ES-I3 (cell line): ENCODE measurements around the gene GDI1.
"Not testable (repeated sequence)": the region's sequence is repeated elsewhere in the genome, so short reads cannot be mapped to it uniquely, and the experiment has no call there.

Source experiments
- H3K36me3 ChIP-seq: 2 replicates; pipeline ENCODE4 v1.6.1; 2013; ENCODE audit warnings: mild to moderate bottlenecking, low read length, control low read depth, moderate library complexity; ENCODE audit not compliant: insufficient read depth
- H3K4me1 ChIP-seq: 2 replicates; pipeline ENCODE4 v1.6.1; 2013; ENCODE audit warnings: mild to moderate bottlenecking, control low read depth, low read length; ENCODE audit not compliant: insufficient read depth
- H3K9ac ChIP-seq: 2 replicates; pipeline ENCODE4 v1.6.1; 2013; ENCODE audit warnings: low read depth, mild to moderate bottlenecking, low read length, moderate library complexity
- H3K9me3 ChIP-seq: 2 replicates; pipeline ENCODE4 v1.6.1; 2013; ENCODE audit warnings: mild to moderate bottlenecking, low read length, moderate library complexity; ENCODE audit not compliant: control insufficient read depth, insufficient read depth

Gene GDI1

GRCh38 chrX:154436983-154437752 is at the start of gene GDI1:
Gene GDI1 (plus strand): TSS chrX:154437154. CDS start chrX:154437255, 101 bp downstream.
- Histone ChIP-seq H3K9me3 (no peaks in the 10 kb centered on the region), H3K4me1 (no peaks in the 10 kb centered on the region), H3K36me3 (peaks cover 9% of the 10 kb centered on the region; the same call in 1 of the 2 replicates), H3K9ac (peak within 1 kb of the TSS; percentile 65)

GRCh38 chrX:154388094-154388493 is 48.9 kb upstream of the GDI1 start:
- not testable (repeated sequence) for H3K9ac ChIP-seq, H3K36me3 ChIP-seq, H3K9me3 ChIP-seq, H3K4me1 ChIP-seq

- H3K4me1 ChIP-seq, H3K36me3 ChIP-seq, H3K9me3 ChIP-seq, H3K9ac ChIP-seq: not testable (repeated sequence)
These were observed 48.3 kb upstream of the GDI1 start for GRCh38 chrX:154388649-154389048.

GRCh38 chrX:154389812-154390747 is 46.9 kb upstream of the GDI1 start:
- not testable (repeated sequence) for H3K36me3 ChIP-seq, H3K4me1 ChIP-seq, H3K9ac ChIP-seq, H3K9me3 ChIP-seq

GRCh38 chrX:154396363-154396762 is 40.6 kb upstream of the GDI1 start:
- not testable (repeated sequence) for H3K9ac ChIP-seq

GRCh38 chrX:154396973-154397887 is 39.7 kb upstream of the GDI1 start:
- Histone ChIP-seq H3K36me3 (peaks cover 13% of the 10 kb centered on the region; the same call in 1 of the 2 replicates), H3K4me1 (no peaks in the 10 kb centered on the region; the same call in 1 of the 2 replicates), H3K9ac (peak overlapping the region; percentile 74), H3K9me3 (no peaks in the 10 kb centered on the region)

More at GRCh38 chrX:154396363-154396762, 40.6 kb upstream of the GDI1 start:
- H3K4me1 ChIP-seq, H3K9me3 ChIP-seq: not testable (repeated sequence)
- peaks cover 13% of the 10 kb centered on the region; the same call in 1 of the 2 replicates for H3K36me3 ChIP-seq

- Histone ChIP-seq H3K9me3 (no peaks in the 10 kb centered on the region), H3K9ac (peak within 1 kb of the TSS; percentile 93), H3K4me1 (no peaks in the 10 kb centered on the region; the same call in 1 of the 2 replicates), H3K36me3 (peaks cover 13% of the 10 kb centered on the region; the same call in 1 of the 2 replicates)
These were observed 38.9 kb upstream of the GDI1 start, which contains the start of gene RPL10 for GRCh38 chrX:154397888-154398667. Gene RPL10 (plus strand): TSS chrX:154398377. CDS start chrX:154398520, 143 bp downstream.

- Histone ChIP-seq H3K36me3 (peaks cover 13% of the 10 kb centered on the region; the same call in 1 of the 2 replicates), H3K9me3 (no peaks in the 10 kb centered on the region), H3K4me1 (no peaks in the 10 kb centered on the region; the same call in 1 of the 2 replicates), H3K9ac (peak overlapping the region; percentile 93)
These were observed 38.1 kb upstream of the GDI1 start for GRCh38 chrX:154398668-154399526.

- Histone ChIP-seq H3K9me3 (no peaks in the 10 kb centered on the region), H3K9ac (peak overlapping the region; percentile 93), H3K4me1 (no peaks in the 10 kb centered on the region; the same call in 1 of the 2 replicates), H3K36me3 (peaks cover 13% of the 10 kb centered on the region; the same call in 1 of the 2 replicates)
These were observed 37.2 kb upstream of the GDI1 start for GRCh38 chrX:154399527-154400368.

GRCh38 chrX:154400369-154400817 is 36.6 kb upstream of the GDI1 start:
- peaks cover 13% of the 10 kb centered on the region; the same call in 1 of the 2 replicates for H3K36me3 ChIP-seq
- not testable (repeated sequence) for H3K9ac ChIP-seq, H3K4me1 ChIP-seq, H3K9me3 ChIP-seq

GRCh38 chrX:154401045-154401799 is 35.7 kb upstream of the GDI1 start:
- H3K9ac ChIP-seq, result no peak overlapping the region

More at GRCh38 chrX:154401045-154401799, 35.7 kb upstream of the GDI1 start:
- H3K4me1 ChIP-seq, result no peaks in the 10 kb centered on the region; the same call in 1 of the 2 replicates
- peaks cover 13% of the 10 kb centered on the region; the same call in 1 of the 2 replicates for H3K36me3 ChIP-seq
- no peaks in the 10 kb centered on the region for H3K9me3 ChIP-seq
